PC-9 (cell line): ENCODE measurements around the gene KIR2DL1.

Experiments used
- EZH2 ChIP-seq: fragments of 200-600 bp; sonication (generic); IDR thresholded peaks from 2 replicates; pipeline ENCODE4 v1.8.0; 2017; ENCODE audit warnings: antibody characterized with exemption, low read depth
- TF ChIP-seq, protein P1 (sequence below): fragments of 200-600 bp; sonication (generic); conservative IDR thresholded peaks from 2 replicates; pipeline ENCODE4 v1.6.1; 2017; ENCODE audit warnings: mixed run types, antibody characterized with exemption, mild to moderate bottlenecking, moderate library complexity

GRCh38 chr19:54725321-54725720 is 44.3 kb upstream of the KIR2DL1 start:
- TF ChIP-seq EZH2, result no peak
- TF ChIP-seq, protein P1, sequence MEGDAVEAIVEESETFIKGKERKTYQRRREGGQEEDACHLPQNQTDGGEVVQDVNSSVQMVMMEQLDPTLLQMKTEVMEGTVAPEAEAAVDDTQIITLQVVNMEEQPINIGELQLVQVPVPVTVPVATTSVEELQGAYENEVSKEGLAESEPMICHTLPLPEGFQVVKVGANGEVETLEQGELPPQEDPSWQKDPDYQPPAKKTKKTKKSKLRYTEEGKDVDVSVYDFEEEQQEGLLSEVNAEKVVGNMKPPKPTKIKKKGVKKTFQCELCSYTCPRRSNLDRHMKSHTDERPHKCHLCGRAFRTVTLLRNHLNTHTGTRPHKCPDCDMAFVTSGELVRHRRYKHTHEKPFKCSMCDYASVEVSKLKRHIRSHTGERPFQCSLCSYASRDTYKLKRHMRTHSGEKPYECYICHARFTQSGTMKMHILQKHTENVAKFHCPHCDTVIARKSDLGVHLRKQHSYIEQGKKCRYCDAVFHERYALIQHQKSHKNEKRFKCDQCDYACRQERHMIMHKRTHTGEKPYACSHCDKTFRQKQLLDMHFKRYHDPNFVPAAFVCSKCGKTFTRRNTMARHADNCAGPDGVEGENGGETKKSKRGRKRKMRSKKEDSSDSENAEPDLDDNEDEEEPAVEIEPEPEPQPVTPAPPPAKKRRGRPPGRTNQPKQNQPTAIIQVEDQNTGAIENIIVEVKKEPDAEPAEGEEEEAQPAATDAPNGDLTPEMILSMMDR, result no peak
